Measurements from ENCODE around the gene SLC25A26.
A peak's percentile ranks its signal among the peaks of the same experiment; 100 is the strongest.

DNA sequence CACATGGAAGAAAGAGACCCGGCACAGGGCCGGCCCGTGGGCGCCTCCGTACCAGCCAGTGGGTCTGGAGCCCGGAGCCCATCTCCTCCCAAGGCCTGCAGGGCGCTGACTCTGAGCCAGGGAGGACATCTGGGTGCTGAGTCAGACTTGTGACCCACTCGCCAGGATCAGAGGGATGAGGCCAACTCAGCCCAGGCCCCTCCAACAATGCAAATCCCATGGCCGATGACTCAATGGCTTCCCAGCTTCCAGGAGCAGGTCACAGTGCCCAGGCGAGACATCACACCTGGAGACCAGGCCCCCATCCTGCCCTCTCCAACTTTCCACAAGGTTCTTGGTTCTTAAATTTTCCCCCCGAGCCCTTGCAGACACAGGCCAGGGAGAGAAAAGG, 184.9 kb downstream of the SLC25A26 start:
- TF ChIP-seq, protein P1, sequence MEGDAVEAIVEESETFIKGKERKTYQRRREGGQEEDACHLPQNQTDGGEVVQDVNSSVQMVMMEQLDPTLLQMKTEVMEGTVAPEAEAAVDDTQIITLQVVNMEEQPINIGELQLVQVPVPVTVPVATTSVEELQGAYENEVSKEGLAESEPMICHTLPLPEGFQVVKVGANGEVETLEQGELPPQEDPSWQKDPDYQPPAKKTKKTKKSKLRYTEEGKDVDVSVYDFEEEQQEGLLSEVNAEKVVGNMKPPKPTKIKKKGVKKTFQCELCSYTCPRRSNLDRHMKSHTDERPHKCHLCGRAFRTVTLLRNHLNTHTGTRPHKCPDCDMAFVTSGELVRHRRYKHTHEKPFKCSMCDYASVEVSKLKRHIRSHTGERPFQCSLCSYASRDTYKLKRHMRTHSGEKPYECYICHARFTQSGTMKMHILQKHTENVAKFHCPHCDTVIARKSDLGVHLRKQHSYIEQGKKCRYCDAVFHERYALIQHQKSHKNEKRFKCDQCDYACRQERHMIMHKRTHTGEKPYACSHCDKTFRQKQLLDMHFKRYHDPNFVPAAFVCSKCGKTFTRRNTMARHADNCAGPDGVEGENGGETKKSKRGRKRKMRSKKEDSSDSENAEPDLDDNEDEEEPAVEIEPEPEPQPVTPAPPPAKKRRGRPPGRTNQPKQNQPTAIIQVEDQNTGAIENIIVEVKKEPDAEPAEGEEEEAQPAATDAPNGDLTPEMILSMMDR (IDR thresholded peaks at IDR 0.05): no peak
- TF ChIP-seq EP300 (IDR thresholded peaks at IDR 0.05) (no peak), POLR2AphosphoS5 (IDR thresholded peaks at IDR 0.05) (peak in 2 of 4 donors; percentile 5 to 51)

Data from sigmoid colon (tissue), 4 donors.